Activated CD4-positive, CD25-positive, alpha-beta regulatory T cell treated with anti-CD3 and anti-CD28 coated beads, Interleukin-2, amount 50 U/mL, for 16 hours (primary cell): ENCODE results near the gene USP36.
"Not testable (repeated sequence)": the region's sequence is repeated elsewhere in the genome, so short reads cannot be mapped to it uniquely, and the experiment has no call there.

Experiments
- DNase-seq: peaks from one replicate; pipeline ENCODE4 v3.0.0-alpha.2; 2020; ENCODE audit warnings: low read depth, low spot score

The USP36 gene

GRCh38 chr17:78840780-78841611 is at the start of gene USP36:
USP36 (minus strand) TSS chr17:78840814; CDS start chr17:78836363, 4,451 bp downstream.
- DNase-seq: peak; percentile 99

GRCh38 chr17:78890096-78890495 is 49.5 kb upstream of the USP36 start:
- DNase-seq: not testable (repeated sequence)

GRCh38 chr17:78889531-78889930 is 48.9 kb upstream of the USP36 start:
- no peak for DNase-seq

GRCh38 chr17:78888941-78889518 is 48.4 kb upstream of the USP36 start:
- DNase-seq: no peak

- no peak for DNase-seq
Observed at GRCh38 chr17:78886954-78887353, 46.3 kb upstream of the USP36 start.

GRCh38 chr17:78885956-78886355 is 45.3 kb upstream of the USP36 start:
- no peak for DNase-seq

GRCh38 chr17:78884876-78885667 is 44.5 kb upstream of the USP36 start:
- DNase-seq: no peak

- no peak for DNase-seq
Observed at GRCh38 chr17:78884148-78884825, 43.7 kb upstream of the USP36 start.

- no peak for DNase-seq
Observed at GRCh38 chr17:78883533-78884131, 43.0 kb upstream of the USP36 start.

GRCh38 chr17:78883089-78883532 is 42.5 kb upstream of the USP36 start:
- DNase-seq: no peak

GRCh38 chr17:78882540-78883088 is 42.0 kb upstream of the USP36 start:
- no peak for DNase-seq

- no peak for DNase-seq
Observed at GRCh38 chr17:78879635-78880186, 39.1 kb upstream of the USP36 start.

GRCh38 chr17:78878871-78879527 is 38.4 kb upstream of the USP36 start:
- DNase-seq: no peak

GRCh38 chr17:78878261-78878660 is 37.6 kb upstream of the USP36 start:
- DNase-seq: no peak

- DNase-seq: not testable (repeated sequence)
Observed at GRCh38 chr17:78876954-78877517, 36.4 kb upstream of the USP36 start.

GRCh38 chr17:78876094-78876597 is 35.5 kb upstream of the USP36 start:
- DNase-seq: no peak

GRCh38 chr17:78875363-78876093 is 34.9 kb upstream of the USP36 start:
- DNase-seq: no peak

GRCh38 chr17:78873519-78874340 is 33.1 kb upstream of the USP36 start:
- DNase-seq: no peak
